Activated CD4-positive, alpha-beta memory T cell treated with anti-CD3 and anti-CD28 coated beads, Interleukin-2, amount 10 ng/mL, durations not matched to agents 7 days and 5 days (primary cell): Measurements from ENCODE around the gene HECTD3. TPM values are rescaled to one million over a fixed set of nuclear protein-coding genes. Genes with fewer than 3 reads are reported as not detected.
A peak's percentile ranks its signal among the peaks of the same experiment; 100 is the strongest.

Experiments
- CTCF ChIA-PET: fragments of 350-600 bp; sonication (Branson Sonifier 250); formaldehyde crosslinking; loops from one replicate; lab custom pipeline; 2021; ENCODE audit warnings: antibody characterized with exemption, inconsistent platforms; lab: Charles Lee
- POLR2A ChIA-PET: fragments of 350-600 bp; sonication (Branson Sonifier 250); formaldehyde crosslinking; loops from one replicate; lab custom pipeline; 2021; ENCODE audit warnings: antibody characterized with exemption; lab: Charles Lee
- DNase-seq: peaks from one replicate; pipeline ENCODE4 v3.0.0-alpha.2; 2020
- H3K27ac Mint-ChIP-seq: one replicate; pipeline ENCODE4 v1.8.0; 2021; ENCODE audit warnings: mild to moderate bottlenecking, mixed read lengths
- H3K27me3 Mint-ChIP-seq: one replicate; pipeline ENCODE4 v1.8.0; 2021; ENCODE audit warnings: mixed read lengths
- H3K36me3 Mint-ChIP-seq: one replicate; pipeline ENCODE4 v1.8.0; 2021; ENCODE audit warnings: low read depth, mixed read lengths
- H3K4me1 Mint-ChIP-seq: one replicate; pipeline ENCODE4 v1.8.0; 2021; ENCODE audit warnings: mixed read lengths
- H3K4me3 Mint-ChIP-seq: one replicate; pipeline ENCODE4 v1.8.0; 2021; ENCODE audit warnings: mild to moderate bottlenecking, mixed read lengths
- H3K9me3 Mint-ChIP-seq: one replicate; pipeline ENCODE4 v1.8.0; 2021; ENCODE audit warnings: mixed read lengths
- total RNA-seq, 2 experiments: library from RNA; stranded (reverse); gene quantifications; one replicate each; pipeline ENCODE4 v1.2.3, GENCODE V29; 2021

Gene HECTD3
- total RNA-seq, 2 experiments from 2014 or later, result 40.3 to 43.5 TPM

GRCh38 chr1:45033356-45033755 is 22.2 kb upstream of the HECTD3 start:
- H3K4me3 Mint-ChIP-seq, result no peak overlapping the region
- ChIA-PET POLR2A (interaction anchor here (1.8 kb wide), 1 partner anchor 22 kb away, joined by 5 read pairs; the partner anchor contains the start of gene UROD), CTCF (interaction anchor here (0.5 to 1.0 kb wide), 4 partner anchors 18 to 270 kb away, joined by 3 to 6 read pairs (median 4); no protein-coding TSS in a partner anchor)
- no peaks in the 10 kb centered on the region for H3K9me3 Mint-ChIP-seq
- DNase-seq, result no peak
- no peaks in the 10 kb centered on the region for H3K36me3 Mint-ChIP-seq
- H3K4me1 Mint-ChIP-seq, result peaks cover 4% of the 10 kb centered on the region
- H3K27me3 Mint-ChIP-seq, result no peaks in the 10 kb centered on the region
- no peak overlapping the region for H3K27ac Mint-ChIP-seq

- no peak overlapping the region for H3K27ac Mint-ChIP-seq
- ChIA-PET CTCF (interaction anchor here (0.9 to 1.0 kb wide), 3 partner anchors 18 to 271 kb away, joined by 3 to 6 read pairs (median 5); no protein-coding TSS in a partner anchor), POLR2A (interaction anchor here (1.8 kb wide), 1 partner anchor 21 kb away, joined by 5 read pairs; the partner anchor contains the start of gene UROD)
- H3K36me3 Mint-ChIP-seq, result no peaks in the 10 kb centered on the region
- H3K27me3 Mint-ChIP-seq, result no peaks in the 10 kb centered on the region
- no peak overlapping the region for H3K4me3 Mint-ChIP-seq
- DNase-seq, result no peak
- H3K9me3 Mint-ChIP-seq, result no peaks in the 10 kb centered on the region
- peaks cover 4% of the 10 kb centered on the region for H3K4me1 Mint-ChIP-seq
Measured at GRCh38 chr1:45032837-45033236, 21.7 kb upstream of the HECTD3 start.

GRCh38 chr1:45026446-45026845 is 15.3 kb upstream of the HECTD3 start:
- Mint-ChIP-seq H3K27me3 (peaks cover 13% of the 10 kb centered on the region), H3K4me1 (peaks cover 11% of the 10 kb centered on the region), H3K27ac (no peak overlapping the region), H3K9me3 (no peaks in the 10 kb centered on the region), H3K4me3 (no peak overlapping the region), H3K36me3 (no peaks in the 10 kb centered on the region)
- ChIA-PET POLR2A (no interaction called here), CTCF (no interaction called here)
- DNase-seq, result no peak

GRCh38 chr1:45023663-45024062 is 12.5 kb upstream of the HECTD3 start:
- no peak overlapping the region for H3K4me3 Mint-ChIP-seq
- H3K36me3 Mint-ChIP-seq, result no peaks in the 10 kb centered on the region
- H3K9me3 Mint-ChIP-seq, result no peaks in the 10 kb centered on the region
- H3K27ac Mint-ChIP-seq, result no peak overlapping the region
- DNase-seq, result no peak
- H3K4me1 Mint-ChIP-seq, result peaks cover 11% of the 10 kb centered on the region
- CTCF ChIA-PET, result no interaction called here
- POLR2A ChIA-PET, result no interaction called here
- H3K27me3 Mint-ChIP-seq, result peaks cover 13% of the 10 kb centered on the region

- H3K27ac Mint-ChIP-seq, result no peak overlapping the region
- DNase-seq, result peak; percentile 66
- H3K9me3 Mint-ChIP-seq, result no peaks in the 10 kb centered on the region
- H3K4me1 Mint-ChIP-seq, result peaks cover 10% of the 10 kb centered on the region
- POLR2A ChIA-PET, result interaction anchor here (1.1 to 2.5 kb wide), 4 partner anchors 199 to 321 kb away, joined by 3 to 10 read pairs (median 4); partner anchors contain the start of genes MUTYH and TOE1
- CTCF ChIA-PET, result interaction anchor here (0.6 to 12.8 kb wide), 15 partner anchors 8 to 473 kb away, joined by 3 to 331 read pairs (median 5); partner anchors contain the start of genes EIF2B3, HECTD3, MUTYH and TESK2
- no peaks in the 10 kb centered on the region for H3K27me3 Mint-ChIP-seq
- H3K4me3 Mint-ChIP-seq, result no peak overlapping the region
- peaks cover 7% of the 10 kb centered on the region for H3K36me3 Mint-ChIP-seq
Measured at GRCh38 chr1:45018599-45019230, 7.6 kb upstream of the HECTD3 start.

GRCh38 chr1:45016767-45017166 is 5.6 kb upstream of the HECTD3 start:
- ChIA-PET POLR2A (interaction anchor here (2.5 kb wide), 1 partner anchor 286 kb away, joined by 10 read pairs; no protein-coding TSS in a partner anchor), CTCF (interaction anchor here (10.6 to 12.8 kb wide), 2 partner anchors 285 to 475 kb away, joined by 104 to 331 read pairs; partner anchors contain the start of gene TESK2)
- Mint-ChIP-seq H3K27ac (no peak overlapping the region), H3K4me3 (no peak overlapping the region), H3K27me3 (no peaks in the 10 kb centered on the region), H3K4me1 (peaks cover 26% of the 10 kb centered on the region), H3K9me3 (no peaks in the 10 kb centered on the region), H3K36me3 (peaks cover 7% of the 10 kb centered on the region)
- DNase-seq, result no peak

- CTCF ChIA-PET, result interaction anchor here (0.6 to 12.8 kb wide), 3 partner anchors 15 to 475 kb away, joined by 4 to 331 read pairs (median 104); partner anchors contain the start of gene TESK2
- no peaks in the 10 kb centered on the region for H3K9me3 Mint-ChIP-seq
- no peak overlapping the region for H3K27ac Mint-ChIP-seq
- POLR2A ChIA-PET, result no interaction called here
- H3K4me1 Mint-ChIP-seq, result peaks cover 32% of the 10 kb centered on the region
- H3K27me3 Mint-ChIP-seq, result no peaks in the 10 kb centered on the region
- no peak overlapping the region for H3K4me3 Mint-ChIP-seq
- H3K36me3 Mint-ChIP-seq, result peaks cover 7% of the 10 kb centered on the region
- no peak for DNase-seq
Measured at GRCh38 chr1:45016090-45016697, 5.1 kb upstream of the HECTD3 start.

GRCh38 chr1:45015683-45016082 is 4.6 kb upstream of the HECTD3 start:
- CTCF ChIA-PET, result interaction anchor here (0.6 to 12.8 kb wide), 4 partner anchors 15 to 476 kb away, joined by 4 to 331 read pairs (median 56); partner anchors contain the start of genes MUTYH, TESK2 and TOE1
- Mint-ChIP-seq H3K4me1 (peaks cover 32% of the 10 kb centered on the region), H3K27me3 (no peaks in the 10 kb centered on the region), H3K4me3 (no peak overlapping the region), H3K9me3 (no peaks in the 10 kb centered on the region), H3K36me3 (peaks cover 7% of the 10 kb centered on the region), H3K27ac (no peak overlapping the region)
- POLR2A ChIA-PET, result no interaction called here
- DNase-seq, result no peak

- Mint-ChIP-seq H3K27ac (peak overlapping the region; percentile 13), H3K9me3 (no peaks in the 10 kb centered on the region), H3K27me3 (no peaks in the 10 kb centered on the region), H3K36me3 (peaks cover 7% of the 10 kb centered on the region), H3K4me3 (peak overlapping the region; percentile 12), H3K4me1 (peaks cover 43% of the 10 kb centered on the region)
- POLR2A ChIA-PET, result interaction anchor here (0.6 to 5.8 kb wide), 16 partner anchors 28 to 571 kb away, joined by 3 to 43 read pairs (median 4); partner anchors contain the start of genes EIF2B3, MUTYH, RNU5D-1 and RPS8
- CTCF ChIA-PET, result interaction anchor here (0.6 to 12.8 kb wide), 21 partner anchors 16 to 554 kb away, joined by 3 to 331 read pairs (median 4); partner anchors contain the start of genes EIF2B3, MUTYH, PLK3 and TESK2
- DNase-seq, result peak; percentile 81
Measured at GRCh38 chr1:45014321-45015028, 3.4 kb upstream of the HECTD3 start.

GRCh38 chr1:45013551-45014209 is 2.6 kb upstream of the HECTD3 start:
- POLR2A ChIA-PET, result interaction anchor here (0.7 to 5.8 kb wide), 13 partner anchors 28 to 326 kb away, joined by 3 to 61 read pairs (median 6); partner anchors contain the start of genes EIF2B3, MUTYH, RNU5D-1 and RPS8
- peaks cover 47% of the 10 kb centered on the region for H3K4me1 Mint-ChIP-seq
- no peaks in the 10 kb centered on the region for H3K9me3 Mint-ChIP-seq
- H3K27me3 Mint-ChIP-seq, result no peaks in the 10 kb centered on the region
- peak overlapping the region; percentile 81 for H3K4me3 Mint-ChIP-seq
- no peak for DNase-seq
- peaks cover 13% of the 10 kb centered on the region for H3K36me3 Mint-ChIP-seq
- no peak overlapping the region for H3K27ac Mint-ChIP-seq
- CTCF ChIA-PET, result interaction anchor here (0.6 to 12.8 kb wide), 20 partner anchors 17 to 555 kb away, joined by 3 to 331 read pairs (median 5); partner anchors contain the start of genes EIF2B3, MUTYH, PLK3 and RNU5D-1

GRCh38 chr1:45012639-45013278 is 1.6 kb upstream of the HECTD3 start:
- peaks cover 20% of the 10 kb centered on the region for H3K36me3 Mint-ChIP-seq
- no peaks in the 10 kb centered on the region for H3K27me3 Mint-ChIP-seq
- DNase-seq, result peak; percentile 32
- peak overlapping the region; percentile 81 for H3K4me3 Mint-ChIP-seq
- CTCF ChIA-PET, result interaction anchor here (0.6 to 12.8 kb wide), 18 partner anchors 22 to 739 kb away, joined by 3 to 331 read pairs (median 12); partner anchors contain the start of genes EIF2B3, MUTYH, PLK3 and RNU5D-1
- peak overlapping the region; percentile 85 for H3K27ac Mint-ChIP-seq
- no peaks in the 10 kb centered on the region for H3K9me3 Mint-ChIP-seq
- POLR2A ChIA-PET, result interaction anchor here (0.8 to 5.8 kb wide), 23 partner anchors 16 to 571 kb away, joined by 3 to 76 read pairs (median 14); partner anchors contain the start of genes BTBD19, DYNLT4, EIF2B3 and HPDL
- peaks cover 47% of the 10 kb centered on the region for H3K4me1 Mint-ChIP-seq
